ENCODE results near the gene CNTNAP5.

CNTNAP5 gene

GRCh38 chr2:124046332-124046731 lies 21.2 kb downstream of the CNTNAP5 start:
- Histone ChIP-seq H3K36me3 (ENCODE audit: control insufficient read depth in 1 of 2, insufficient read depth in 2 of 2, low read length in 2 of 2) (no peaks in the 10 kb centered on the region), H4K8ac (ENCODE audit: low read depth, low read length) (no peak overlapping the region), H3K14ac (ENCODE audit: low read length) (no peak overlapping the region), H2BK120ac (ENCODE audit: insufficient read depth, low read length, poor library complexity) (no peak overlapping the region), H3K79me1 (ENCODE audit: low read length) (no peaks in the 10 kb centered on the region), H3K4me3 (ENCODE audit: low read depth, low read length) (no peak overlapping the region), H3K79me2 (ENCODE audit: control insufficient read depth, insufficient read depth, low read length, poor library complexity) (no peaks in the 10 kb centered on the region), H2BK5ac (ENCODE audit: low read depth, low read length, poor library complexity) (no peak overlapping the region), H3K18ac (ENCODE audit: low read length) (no peak overlapping the region), H3K4ac (ENCODE audit: low read depth, low read length) (no peak overlapping the region), H3K9ac (ENCODE audit: low read length) (no peak overlapping the region), H4K91ac (ENCODE audit: low read depth, low read length) (no peak overlapping the region), H2AK5ac (ENCODE audit: low read length) (no peak overlapping the region), H2BK12ac (ENCODE audit: low read length) (no peak overlapping the region), H3K27ac (ENCODE audit: low read depth, low read length) (no peak overlapping the region), H3K4me2 (ENCODE audit: low read length) (no peak overlapping the region), H4K12ac (ENCODE audit: low read depth, low read length) (no peak overlapping the region), H3K4me1 (ENCODE audit: control insufficient read depth in 1 of 2, insufficient read depth in 2 of 2, low read length in 2 of 2) (no peaks in the 10 kb centered on the region), H3K27me3 (ENCODE audit: insufficient read depth, low read length) (no peaks in the 10 kb centered on the region), H2AFZ (ENCODE audit: insufficient read depth, low read length, poor library complexity) (no peak overlapping the region), H3K23ac (ENCODE audit: low read length) (no peak overlapping the region), H3K9me3 (ENCODE audit: insufficient read depth, low read depth, low read length) (no peaks in the 10 kb centered on the region)
- no peak for DNase-seq
- no CpG with 5 or more reads among the region's 3 CpGs for WGBS (ENCODE audit: extremely low coverage, insufficient coverage, insufficient read length)

GRCh38 chr2:124048102-124048501 lies 23.0 kb downstream of the CNTNAP5 start:
- Histone ChIP-seq H4K8ac (ENCODE audit: low read depth, low read length) (no peak overlapping the region), H2AK5ac (ENCODE audit: low read length) (no peak overlapping the region), H3K14ac (ENCODE audit: low read length) (no peak overlapping the region), H3K27me3 (ENCODE audit: insufficient read depth, low read length) (no peaks in the 10 kb centered on the region), H3K4me3 (ENCODE audit: low read depth, low read length) (no peak overlapping the region), H2AFZ (ENCODE audit: insufficient read depth, low read length, poor library complexity) (no peak overlapping the region), H3K79me1 (ENCODE audit: low read length) (no peaks in the 10 kb centered on the region), H3K9me3 (ENCODE audit: insufficient read depth, low read depth, low read length) (no peaks in the 10 kb centered on the region), H3K36me3 (ENCODE audit: control insufficient read depth in 1 of 2, insufficient read depth in 2 of 2, low read length in 2 of 2) (no peaks in the 10 kb centered on the region), H2BK120ac (ENCODE audit: insufficient read depth, low read length, poor library complexity) (no peak overlapping the region), H2BK12ac (ENCODE audit: low read length) (no peak overlapping the region), H3K4ac (ENCODE audit: low read depth, low read length) (no peak overlapping the region), H4K91ac (ENCODE audit: low read depth, low read length) (no peak overlapping the region), H3K4me2 (ENCODE audit: low read length) (no peak overlapping the region), H3K23ac (ENCODE audit: low read length) (no peak overlapping the region), H3K79me2 (ENCODE audit: control insufficient read depth, insufficient read depth, low read length, poor library complexity) (no peaks in the 10 kb centered on the region), H3K18ac (ENCODE audit: low read length) (no peak overlapping the region), H4K12ac (ENCODE audit: low read depth, low read length) (no peak overlapping the region), H3K4me1 (ENCODE audit: control insufficient read depth in 1 of 2, insufficient read depth in 2 of 2, low read length in 2 of 2) (no peaks in the 10 kb centered on the region), H3K9ac (ENCODE audit: low read length) (no peak overlapping the region), H2BK5ac (ENCODE audit: low read depth, low read length, poor library complexity) (no peak overlapping the region), H3K27ac (ENCODE audit: low read depth, low read length) (no peak overlapping the region)
- DNase-seq, result no peak
- WGBS (ENCODE audit: extremely low coverage, insufficient coverage, insufficient read length), result no CpG with 5 or more reads among the region's 2 CpGs

DNA sequence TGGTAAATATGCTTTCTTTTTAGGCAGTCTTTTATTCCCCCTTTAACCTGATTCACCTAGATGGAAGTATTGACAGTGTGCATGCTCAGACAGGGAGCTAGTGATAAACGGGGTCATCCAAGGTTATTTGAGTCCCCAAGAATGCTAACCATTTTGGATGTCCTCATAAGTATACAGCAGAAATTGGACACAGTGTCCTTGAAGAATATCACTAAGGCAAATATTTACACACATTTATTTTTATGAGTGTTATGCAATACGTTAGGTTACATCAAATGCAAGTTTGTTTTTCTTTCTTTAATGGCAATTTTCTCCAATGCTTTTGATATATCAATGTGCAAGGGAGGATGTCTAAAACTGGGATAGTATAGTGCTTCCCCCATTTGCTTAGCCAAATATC lies 23.6 kb downstream of the CNTNAP5 start:
- H3K23ac ChIP-seq (ENCODE audit: low read length), result no peak overlapping the region
- H3K14ac ChIP-seq (ENCODE audit: low read length), result no peak overlapping the region

GRCh38 chr2:124049136-124049535 lies 24.0 kb downstream of the CNTNAP5 start:
- WGBS (ENCODE audit: extremely low coverage, insufficient coverage, insufficient read length), result no CpG with 5 or more reads among the region's 4 CpGs
- no peak overlapping the region for H4K8ac ChIP-seq (ENCODE audit: low read depth, low read length)
- H3K4me3 ChIP-seq (ENCODE audit: low read depth, low read length), result no peak overlapping the region
- no peaks in the 10 kb centered on the region for H3K79me1 ChIP-seq (ENCODE audit: low read length)
- no peak overlapping the region for H3K4ac ChIP-seq (ENCODE audit: low read depth, low read length)
- H3K4me2 ChIP-seq (ENCODE audit: low read length), result no peak overlapping the region
- no peaks in the 10 kb centered on the region for H3K36me3 ChIP-seq (ENCODE audit: control insufficient read depth in 1 of 2, insufficient read depth in 2 of 2, low read length in 2 of 2)
- no peak overlapping the region for H3K14ac ChIP-seq (ENCODE audit: low read length)
- no peak overlapping the region for H2BK120ac ChIP-seq (ENCODE audit: insufficient read depth, low read length, poor library complexity)
- no peak overlapping the region for H2AFZ ChIP-seq (ENCODE audit: insufficient read depth, low read length, poor library complexity)
- no peak overlapping the region for H2BK12ac ChIP-seq (ENCODE audit: low read length)
- H3K23ac ChIP-seq (ENCODE audit: low read length), result no peak overlapping the region
- no peak overlapping the region for H3K18ac ChIP-seq (ENCODE audit: low read length)
- no peak overlapping the region for H4K91ac ChIP-seq (ENCODE audit: low read depth, low read length)
- H2BK5ac ChIP-seq (ENCODE audit: low read depth, low read length, poor library complexity), result no peak overlapping the region
- no peak overlapping the region for H3K27ac ChIP-seq (ENCODE audit: low read depth, low read length)
- no peak overlapping the region for H2AK5ac ChIP-seq (ENCODE audit: low read length)
- H4K12ac ChIP-seq (ENCODE audit: low read depth, low read length), result no peak overlapping the region
- H3K4me1 ChIP-seq (ENCODE audit: control insufficient read depth in 1 of 2, insufficient read depth in 2 of 2, low read length in 2 of 2), result no peaks in the 10 kb centered on the region
- H3K9me3 ChIP-seq (ENCODE audit: insufficient read depth, low read depth, low read length), result no peaks in the 10 kb centered on the region
- no peaks in the 10 kb centered on the region for H3K79me2 ChIP-seq (ENCODE audit: control insufficient read depth, insufficient read depth, low read length, poor library complexity)
- H3K9ac ChIP-seq (ENCODE audit: low read length), result no peak overlapping the region
- no peak for DNase-seq
- H3K27me3 ChIP-seq (ENCODE audit: insufficient read depth, low read length), result no peaks in the 10 kb centered on the region

More for the DNA sequence above, 23.6 kb downstream of the CNTNAP5 start:
- Histone ChIP-seq H3K18ac (ENCODE audit: low read length) (no peak overlapping the region), H3K9me3 (ENCODE audit: insufficient read depth, low read depth, low read length) (no peaks in the 10 kb centered on the region), H3K4ac (ENCODE audit: low read depth, low read length) (no peak overlapping the region), H4K12ac (ENCODE audit: low read depth, low read length) (no peak overlapping the region), H3K36me3 (ENCODE audit: control insufficient read depth in 1 of 2, insufficient read depth in 2 of 2, low read length in 2 of 2) (no peaks in the 10 kb centered on the region), H3K4me1 (ENCODE audit: control insufficient read depth in 1 of 2, insufficient read depth in 2 of 2, low read length in 2 of 2) (no peaks in the 10 kb centered on the region), H2BK12ac (ENCODE audit: low read length) (no peak overlapping the region), H2BK5ac (ENCODE audit: low read depth, low read length, poor library complexity) (no peak overlapping the region), H2BK120ac (ENCODE audit: insufficient read depth, low read length, poor library complexity) (no peak overlapping the region), H4K8ac (ENCODE audit: low read depth, low read length) (no peak overlapping the region), H4K91ac (ENCODE audit: low read depth, low read length) (no peak overlapping the region), H3K79me1 (ENCODE audit: low read length) (no peaks in the 10 kb centered on the region), H3K27ac (ENCODE audit: low read depth, low read length) (no peak overlapping the region), H2AK5ac (ENCODE audit: low read length) (no peak overlapping the region), H3K4me2 (ENCODE audit: low read length) (no peak overlapping the region), H3K27me3 (ENCODE audit: insufficient read depth, low read length) (no peaks in the 10 kb centered on the region), H2AFZ (ENCODE audit: insufficient read depth, low read length, poor library complexity) (no peak overlapping the region), H3K79me2 (ENCODE audit: control insufficient read depth, insufficient read depth, low read length, poor library complexity) (no peaks in the 10 kb centered on the region), H3K9ac (ENCODE audit: low read length) (no peak overlapping the region), H3K4me3 (ENCODE audit: low read depth, low read length) (no peak overlapping the region)
- WGBS (ENCODE audit: extremely low coverage, insufficient coverage, insufficient read length), result no CpG with 5 or more reads among the region's 2 CpGs
- DNase-seq, result no peak
